Retinal pigment epithelial cell (primary cell): ENCODE results near the gene RNF112.
"Not testable (repeated sequence)": the region's sequence is repeated elsewhere in the genome, so short reads cannot be mapped to it uniquely, and the experiment has no call there.

Experiments
- DNase-seq: peaks from one replicate; pipeline ENCODE4 v3.0.0-alpha.2; 2010; ENCODE audit warnings: low read depth
- H3K4me3 ChIP-seq: 2 replicates; pipeline ENCODE4 v1.5.1; 2011; ENCODE audit warnings: mild to moderate bottlenecking, low read length, control low read depth, moderate library complexity
- TF ChIP-seq, protein P1 (sequence below): conservative IDR thresholded peaks from 2 replicates; pipeline ENCODE4 v1.5.1; 2011; ENCODE audit warnings: low read depth, low read length, control low read depth, inconsistent platforms

RNF112 gene

DNA sequence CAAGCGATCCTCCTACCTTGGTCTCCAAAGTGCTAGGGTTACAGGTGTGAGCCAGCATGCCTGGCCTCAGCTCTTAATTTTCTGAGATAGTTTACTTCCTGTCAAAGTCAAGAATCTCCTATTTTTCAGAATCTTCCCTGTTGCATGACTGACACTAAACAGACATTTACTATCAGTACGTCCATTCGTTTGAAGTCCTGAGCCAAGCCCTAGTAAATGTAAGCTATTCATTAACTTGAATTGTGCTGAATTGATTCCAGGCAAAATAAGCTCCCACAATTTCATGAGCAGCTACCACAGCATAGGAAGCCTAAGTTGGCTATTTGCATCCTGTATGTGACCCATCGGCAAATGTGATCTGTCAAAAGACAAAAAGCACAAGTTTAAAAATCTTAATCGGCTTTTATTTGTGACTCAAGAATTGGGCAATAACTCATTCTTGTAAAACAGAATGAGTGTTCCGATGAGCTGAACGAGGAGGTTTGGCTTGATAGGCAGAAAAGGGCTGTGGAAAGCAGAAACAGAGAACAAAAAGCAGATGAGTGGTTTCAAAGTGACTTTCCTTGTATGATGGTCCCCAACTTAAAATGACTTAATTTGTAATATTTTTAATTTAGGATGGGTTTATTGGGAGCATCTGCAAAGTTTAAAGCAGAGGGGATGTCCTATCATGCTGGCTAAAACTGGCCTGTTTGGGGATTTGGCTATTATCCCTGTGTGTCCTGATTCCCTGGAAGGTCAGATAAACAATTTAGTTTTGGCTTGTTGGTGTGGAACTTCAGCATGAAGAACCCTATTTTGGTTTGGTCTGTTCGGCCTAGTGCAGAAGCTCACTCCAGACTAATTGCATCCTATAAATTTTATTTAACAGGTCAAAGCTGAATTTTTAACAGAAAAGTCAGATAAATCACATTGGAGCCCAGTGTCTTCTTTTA, 14.2 kb downstream of the RNF112 start:
- TF ChIP-seq, protein P1, sequence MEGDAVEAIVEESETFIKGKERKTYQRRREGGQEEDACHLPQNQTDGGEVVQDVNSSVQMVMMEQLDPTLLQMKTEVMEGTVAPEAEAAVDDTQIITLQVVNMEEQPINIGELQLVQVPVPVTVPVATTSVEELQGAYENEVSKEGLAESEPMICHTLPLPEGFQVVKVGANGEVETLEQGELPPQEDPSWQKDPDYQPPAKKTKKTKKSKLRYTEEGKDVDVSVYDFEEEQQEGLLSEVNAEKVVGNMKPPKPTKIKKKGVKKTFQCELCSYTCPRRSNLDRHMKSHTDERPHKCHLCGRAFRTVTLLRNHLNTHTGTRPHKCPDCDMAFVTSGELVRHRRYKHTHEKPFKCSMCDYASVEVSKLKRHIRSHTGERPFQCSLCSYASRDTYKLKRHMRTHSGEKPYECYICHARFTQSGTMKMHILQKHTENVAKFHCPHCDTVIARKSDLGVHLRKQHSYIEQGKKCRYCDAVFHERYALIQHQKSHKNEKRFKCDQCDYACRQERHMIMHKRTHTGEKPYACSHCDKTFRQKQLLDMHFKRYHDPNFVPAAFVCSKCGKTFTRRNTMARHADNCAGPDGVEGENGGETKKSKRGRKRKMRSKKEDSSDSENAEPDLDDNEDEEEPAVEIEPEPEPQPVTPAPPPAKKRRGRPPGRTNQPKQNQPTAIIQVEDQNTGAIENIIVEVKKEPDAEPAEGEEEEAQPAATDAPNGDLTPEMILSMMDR = no peak
- DNase-seq = no peak
- H3K4me3 ChIP-seq = no peak overlapping the region

DNA sequence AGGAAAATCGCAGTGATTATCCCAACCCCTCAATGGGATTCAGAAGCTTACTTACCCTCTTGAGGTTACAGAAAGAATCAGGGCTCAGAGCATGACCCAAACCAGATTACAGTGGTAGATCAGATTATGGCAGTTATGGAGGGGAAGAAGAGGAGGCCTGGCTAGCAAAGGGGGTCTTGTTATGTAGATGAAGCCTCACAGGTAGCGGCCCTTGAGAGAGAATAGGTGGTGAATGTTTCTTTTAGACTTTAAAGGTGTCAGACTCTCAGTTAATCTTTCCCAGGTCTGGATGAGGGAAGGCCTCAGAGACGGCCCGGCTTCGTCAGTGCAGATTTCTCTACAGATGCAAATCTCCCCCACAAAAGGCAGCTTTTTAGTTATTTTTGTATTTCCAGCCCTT, 15.6 kb downstream of the RNF112 start:
- DNase-seq = no peak
- no peak overlapping the region for H3K4me3 ChIP-seq
- TF ChIP-seq, protein P1 = no peak

DNA sequence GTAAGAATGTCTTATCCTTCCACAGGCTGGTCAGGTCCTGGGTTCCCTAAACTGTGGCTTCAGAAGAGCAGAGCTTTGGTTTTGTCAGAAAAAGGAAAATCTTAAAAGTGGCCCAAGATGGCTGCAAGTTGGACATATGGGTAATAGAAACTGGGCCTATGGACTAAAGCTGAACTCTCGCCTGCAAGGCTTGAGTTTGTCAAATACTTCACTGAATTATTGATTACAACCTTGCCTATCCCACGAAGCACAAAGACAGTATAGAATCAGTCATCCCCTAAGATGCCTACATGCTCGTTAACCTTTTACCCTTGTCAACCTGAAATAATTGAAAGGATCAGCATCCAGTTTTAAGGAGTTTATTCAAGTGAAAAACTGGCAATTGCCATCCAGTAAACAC, 20.7 kb downstream of the RNF112 start:
- DNase-seq = no peak
- H3K4me3 ChIP-seq = no peak overlapping the region
- TF ChIP-seq, protein P1 = no peak

DNA sequence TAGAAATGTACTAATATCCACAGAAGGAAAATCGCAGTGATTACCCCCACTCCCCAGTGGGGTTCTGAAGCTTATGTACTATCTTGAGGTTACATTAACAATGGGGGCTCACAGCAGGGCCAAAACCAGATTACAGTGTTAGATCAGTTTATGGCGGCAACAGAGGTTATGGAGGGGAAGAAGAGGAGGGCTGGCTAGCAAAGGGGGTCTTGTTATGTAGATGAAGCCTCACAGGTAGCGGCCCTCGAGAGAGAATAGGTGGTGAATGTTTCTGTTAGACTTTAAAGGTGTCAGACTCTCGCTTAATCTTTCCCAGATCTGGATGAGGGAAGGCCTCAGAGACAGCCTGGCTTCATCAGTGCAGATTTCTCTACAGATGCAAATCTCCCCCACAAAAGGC, 22.2 kb downstream of the RNF112 start:
- DNase-seq = no peak
- H3K4me3 ChIP-seq = no peak overlapping the region
- TF ChIP-seq, protein P1 = no peak

DNA sequence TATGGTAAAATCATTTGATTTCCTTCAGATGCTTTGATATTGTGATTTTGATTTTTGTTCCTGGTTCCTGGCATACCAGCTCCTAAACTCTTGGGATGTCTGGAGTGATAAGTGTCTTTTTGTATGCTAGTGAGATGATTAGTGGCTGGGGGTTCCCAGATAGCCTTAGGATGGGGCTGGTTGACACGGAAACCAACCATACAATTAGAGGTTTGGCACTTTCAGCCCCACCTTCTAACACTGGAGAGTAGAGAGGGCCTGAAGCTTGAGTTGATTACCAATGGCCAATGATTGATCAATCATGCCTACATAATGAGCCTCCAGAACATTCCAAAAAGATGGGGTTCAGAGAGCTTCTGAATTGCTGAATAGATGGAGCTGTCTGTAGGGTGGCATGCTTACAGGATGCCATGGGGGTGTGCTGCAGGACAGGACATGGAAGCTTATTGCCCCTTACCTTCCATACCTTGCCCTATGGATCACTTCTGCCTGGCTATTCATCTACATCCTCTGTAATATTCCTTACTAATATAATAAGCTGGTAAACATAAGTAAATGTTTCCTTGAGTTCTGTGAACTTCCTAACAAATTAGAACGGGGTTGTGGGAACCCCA, 22.8 kb downstream of the RNF112 start:
- TF ChIP-seq, protein P1 = no peak
- H3K4me3 ChIP-seq = no peak overlapping the region
- DNase-seq = no peak

DNA sequence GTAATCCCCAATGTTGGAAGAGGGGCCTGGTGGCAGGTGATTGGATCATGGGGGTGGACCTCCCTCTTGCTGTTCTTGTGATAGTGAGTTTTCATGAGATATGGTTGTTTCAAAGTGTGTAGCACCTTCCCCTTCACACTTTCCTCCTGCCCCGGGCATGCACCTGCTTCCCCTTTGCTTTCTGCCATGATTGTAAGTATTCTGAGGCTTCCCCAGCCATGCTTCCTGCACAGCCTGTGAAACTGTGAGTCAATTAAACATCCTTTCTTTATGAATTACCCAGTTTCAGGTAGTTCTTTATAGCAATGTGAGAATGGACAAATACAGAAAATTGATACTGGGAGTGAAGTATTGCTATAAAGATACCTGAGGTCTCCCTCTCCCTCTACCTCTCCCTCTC, 29.4 kb downstream of the RNF112 start:
- TF ChIP-seq, protein P1 = no peak
- no peak for DNase-seq
- H3K4me3 ChIP-seq = no peak overlapping the region

DNA sequence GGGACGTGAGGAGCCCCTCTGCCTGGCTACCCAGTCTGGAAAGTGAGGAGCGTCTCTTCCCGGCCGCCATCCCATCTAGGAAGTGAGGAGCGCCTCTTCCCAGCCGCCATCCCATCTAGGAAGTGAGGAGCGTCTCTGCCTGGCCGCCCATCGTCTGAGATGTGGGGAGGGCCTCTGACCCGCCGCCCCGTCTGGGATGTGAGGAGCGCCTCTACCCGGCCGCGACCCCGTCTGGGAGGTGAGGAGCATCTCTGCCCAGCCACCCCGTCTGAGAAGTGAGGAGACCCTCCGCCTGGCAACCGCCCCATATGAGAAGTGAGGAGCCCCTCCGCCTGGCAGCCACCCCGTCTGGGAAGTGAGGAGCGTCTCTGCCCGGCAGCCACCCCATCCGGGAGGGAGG, 30.3 kb downstream of the RNF112 start:
- not testable (repeated sequence) for DNase-seq, H3K4me3 ChIP-seq
